WERI-Rb-1 (cell line): ENCODE results near the gene NOTCH2.

ENCODE experiments used
- DNase-seq: peaks from one replicate; pipeline ENCODE4 v3.0.0-alpha.2; 2020
- H3K27ac ChIP-seq: fragments of 250-450 bp; sonication (Bioruptor Pico); 2 replicates; pipeline ENCODE4 v1.5.1; 2020; ENCODE audit warnings: mild to moderate bottlenecking, moderate library complexity
- H3K27me3 ChIP-seq: fragments of 250-450 bp; sonication (Bioruptor Pico); 2 replicates; pipeline ENCODE4 v1.5.1; 2021; ENCODE audit warnings: mild to moderate bottlenecking, low read depth, moderate library complexity; ENCODE audit not compliant: insufficient read depth, severe bottlenecking
- H3K36me3 ChIP-seq: fragments of 250-450 bp; sonication (Bioruptor Pico); 2 replicates; pipeline ENCODE4 v1.5.1; 2020; ENCODE audit warnings: mild to moderate bottlenecking, moderate library complexity
- H3K4me3 ChIP-seq: 2 replicates; pipeline ENCODE4 v1.5.1; 2011; ENCODE audit warnings: low read depth, mild to moderate bottlenecking, control low read depth, low read length
- H3K9me3 ChIP-seq: fragments of 250-450 bp; sonication (Bioruptor Pico); 2 replicates; pipeline ENCODE4 v1.5.1; 2021; ENCODE audit warnings: mild to moderate bottlenecking, moderate library complexity; ENCODE audit not compliant: severe bottlenecking
- TF ChIP-seq, protein P1 (sequence below): IDR thresholded peaks from 2 replicates; pipeline ENCODE4 v1.5.1; 2011; ENCODE audit warnings: low read depth, mild to moderate bottlenecking, control low read depth, inconsistent platforms, low read length

The NOTCH2 gene

DNA sequence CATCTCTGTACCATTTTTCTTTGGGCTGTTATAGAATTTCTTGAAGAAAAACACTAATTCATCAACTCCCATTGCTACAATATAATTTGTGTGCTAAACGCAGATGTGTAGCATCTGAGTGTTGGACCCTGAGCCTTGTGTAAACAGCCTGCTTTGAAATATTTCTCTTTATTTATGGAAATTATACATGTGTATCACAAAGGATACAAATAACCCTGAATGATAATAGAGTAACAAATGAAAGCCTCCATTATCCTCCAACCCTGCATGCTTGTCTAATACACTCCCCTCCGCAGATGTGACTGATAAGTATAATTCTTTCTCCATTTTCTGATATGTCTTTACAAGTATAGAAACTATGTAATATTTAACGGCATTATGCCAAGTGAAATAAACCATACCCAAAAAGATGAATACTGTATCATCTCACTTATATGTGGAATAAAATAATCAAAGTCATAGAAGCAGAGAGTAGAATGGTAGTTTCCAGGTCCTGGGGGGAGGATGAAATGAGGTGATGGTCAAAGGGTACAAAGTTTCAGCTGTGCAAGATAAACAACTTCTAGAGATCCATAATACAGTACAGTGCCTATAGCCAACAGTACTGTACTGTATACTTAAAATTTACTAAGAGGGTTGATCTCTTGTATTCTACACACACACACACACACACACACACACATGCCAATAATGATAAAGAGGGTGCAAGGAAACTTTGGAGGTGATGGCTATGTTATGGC, 170.3 kb downstream of the NOTCH2 start:
- Histone ChIP-seq H3K36me3 (no peaks in the 10 kb centered on the region), H3K27ac (no peak overlapping the region), H3K9me3 (peaks cover 3% of the 10 kb centered on the region), H3K27me3 (no peaks in the 10 kb centered on the region), H3K4me3 (no peak overlapping the region)
- DNase-seq: no peak
- TF ChIP-seq, protein P1, sequence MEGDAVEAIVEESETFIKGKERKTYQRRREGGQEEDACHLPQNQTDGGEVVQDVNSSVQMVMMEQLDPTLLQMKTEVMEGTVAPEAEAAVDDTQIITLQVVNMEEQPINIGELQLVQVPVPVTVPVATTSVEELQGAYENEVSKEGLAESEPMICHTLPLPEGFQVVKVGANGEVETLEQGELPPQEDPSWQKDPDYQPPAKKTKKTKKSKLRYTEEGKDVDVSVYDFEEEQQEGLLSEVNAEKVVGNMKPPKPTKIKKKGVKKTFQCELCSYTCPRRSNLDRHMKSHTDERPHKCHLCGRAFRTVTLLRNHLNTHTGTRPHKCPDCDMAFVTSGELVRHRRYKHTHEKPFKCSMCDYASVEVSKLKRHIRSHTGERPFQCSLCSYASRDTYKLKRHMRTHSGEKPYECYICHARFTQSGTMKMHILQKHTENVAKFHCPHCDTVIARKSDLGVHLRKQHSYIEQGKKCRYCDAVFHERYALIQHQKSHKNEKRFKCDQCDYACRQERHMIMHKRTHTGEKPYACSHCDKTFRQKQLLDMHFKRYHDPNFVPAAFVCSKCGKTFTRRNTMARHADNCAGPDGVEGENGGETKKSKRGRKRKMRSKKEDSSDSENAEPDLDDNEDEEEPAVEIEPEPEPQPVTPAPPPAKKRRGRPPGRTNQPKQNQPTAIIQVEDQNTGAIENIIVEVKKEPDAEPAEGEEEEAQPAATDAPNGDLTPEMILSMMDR: no peak

DNA sequence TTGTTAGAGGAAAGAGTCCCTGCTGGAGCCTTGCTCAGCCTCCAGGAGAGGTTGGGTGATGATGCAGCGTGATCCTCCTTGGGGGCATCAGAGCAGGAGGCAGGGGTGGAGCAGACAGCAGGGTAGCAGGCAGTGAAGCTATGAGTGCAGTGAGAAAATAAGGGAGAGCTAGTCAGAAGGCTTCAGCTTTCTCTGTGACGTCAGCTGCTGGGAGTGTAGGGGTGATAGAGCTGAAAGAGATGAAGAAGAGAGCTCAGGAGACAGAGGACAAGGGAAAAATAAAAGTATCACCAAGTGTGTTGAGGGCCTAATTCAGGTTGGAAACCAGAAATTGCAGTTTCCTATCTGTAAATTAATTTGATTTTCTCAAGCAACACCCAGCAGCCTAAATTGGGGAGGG, 170.9 kb downstream of the NOTCH2 start:
- no peak for DNase-seq
- H3K27me3 ChIP-seq: no peaks in the 10 kb centered on the region
- peaks cover 3% of the 10 kb centered on the region for H3K9me3 ChIP-seq
- no peak overlapping the region for H3K4me3 ChIP-seq
- TF ChIP-seq, protein P1: no peak
- no peaks in the 10 kb centered on the region for H3K36me3 ChIP-seq
- no peak overlapping the region for H3K27ac ChIP-seq

DNA sequence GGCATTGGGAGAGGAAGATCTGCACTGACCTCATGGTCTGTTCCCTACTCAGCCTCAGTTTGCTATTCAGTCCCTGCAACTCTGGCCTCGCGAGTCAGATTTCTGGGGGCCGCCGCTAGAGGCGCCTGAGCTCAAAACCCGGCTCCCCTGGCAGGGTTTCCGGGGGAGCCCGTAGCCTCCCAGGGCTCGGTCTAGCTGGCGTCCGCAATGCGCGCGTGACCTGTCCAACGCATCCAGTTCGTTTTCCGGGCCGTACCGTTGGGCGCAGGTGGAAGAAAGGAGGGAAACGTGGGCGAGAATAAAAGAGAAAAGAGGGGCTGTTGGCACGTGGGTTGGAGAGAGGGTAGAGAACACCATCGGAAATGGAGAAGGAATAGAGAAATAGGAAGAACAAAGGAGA, 173.2 kb downstream of the NOTCH2 start, which contains the start of gene ADAM30:
Gene ADAM30, minus strand, starts transcription at position 213 of the 400 bp plus-strand sequence. Its CDS starts 179 bp downstream, at position 34.
- no peaks in the 10 kb centered on the region for H3K36me3 ChIP-seq
- H3K9me3 ChIP-seq: peaks cover 3% of the 10 kb centered on the region
- TF ChIP-seq, protein P1: no peak
- H3K4me3 ChIP-seq: no peak within 1 kb of the TSS
- H3K27ac ChIP-seq: no peak within 1 kb of the TSS
- no peak for DNase-seq
- no peaks in the 10 kb centered on the region for H3K27me3 ChIP-seq

DNA sequence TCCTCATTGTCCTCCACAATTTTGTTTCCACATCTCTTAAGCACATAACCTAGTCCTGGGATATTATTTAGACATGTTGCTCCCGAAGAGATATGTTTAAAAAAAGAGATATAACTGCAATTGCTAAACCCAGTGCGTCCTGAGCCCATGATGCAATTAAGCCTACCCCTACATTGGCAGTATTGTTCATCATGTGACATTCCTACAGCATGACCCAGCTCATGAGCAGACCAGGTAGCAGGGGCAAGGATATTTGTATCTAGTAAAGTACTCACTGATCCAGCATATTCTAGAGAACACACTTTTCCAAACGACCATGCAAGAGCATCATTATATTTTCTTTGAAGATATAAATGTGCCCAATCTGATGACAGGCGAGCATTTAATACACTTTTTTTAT, 174.4 kb downstream of the NOTCH2 start:
- Histone ChIP-seq H3K27me3 (no peaks in the 10 kb centered on the region), H3K9me3 (peaks cover 3% of the 10 kb centered on the region), H3K4me3 (no peak overlapping the region), H3K36me3 (no peaks in the 10 kb centered on the region), H3K27ac (no peak overlapping the region)
- DNase-seq: no peak
- TF ChIP-seq, protein P1: no peak

DNA sequence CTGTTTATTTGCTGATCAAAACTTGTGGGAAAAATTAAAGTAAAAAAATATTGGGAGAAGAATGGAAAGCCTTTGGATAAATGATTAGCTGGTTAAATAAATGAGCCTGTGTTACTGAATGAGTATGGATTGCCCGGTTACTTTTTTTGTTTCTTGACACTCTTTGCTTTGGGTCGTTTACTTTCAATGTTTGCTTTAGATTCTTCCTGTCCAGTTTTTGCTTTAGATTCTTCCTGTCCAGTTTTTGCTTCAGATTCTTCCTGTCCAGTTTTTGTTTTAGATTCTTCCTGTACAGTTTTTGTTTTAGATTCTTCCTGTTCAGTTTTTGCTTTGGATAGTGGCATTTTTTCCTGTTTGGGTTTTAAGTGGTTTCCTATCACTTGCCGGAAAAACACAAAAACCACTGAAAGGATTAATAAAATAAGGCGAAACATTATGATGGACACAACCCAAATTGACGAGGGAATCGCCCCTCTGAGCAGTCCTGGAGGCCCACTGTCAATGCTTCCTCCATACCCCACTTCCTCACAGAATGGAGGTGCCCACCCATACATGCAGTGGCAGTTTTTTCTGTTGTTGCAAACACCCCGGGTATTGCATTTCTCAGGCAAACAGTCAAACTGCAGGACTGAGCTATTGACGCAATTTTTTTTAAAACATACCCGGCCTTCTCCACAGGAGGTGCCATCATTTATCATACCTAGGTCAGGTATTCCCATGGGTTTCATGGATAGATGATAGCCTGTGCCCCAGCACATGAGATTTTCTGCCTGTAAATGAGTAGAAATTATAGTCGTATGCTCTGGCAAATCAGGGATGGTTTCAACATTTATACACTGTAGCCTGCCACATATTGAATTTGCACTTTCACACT, 175.4 kb downstream of the NOTCH2 start:
- no peak overlapping the region for H3K27ac ChIP-seq
- H3K27me3 ChIP-seq: no peaks in the 10 kb centered on the region
- TF ChIP-seq, protein P1: no peak
- no peak overlapping the region for H3K4me3 ChIP-seq
- H3K9me3 ChIP-seq: peaks cover 3% of the 10 kb centered on the region
- H3K36me3 ChIP-seq: no peaks in the 10 kb centered on the region
- DNase-seq: no peak
